HG02763 (cell line): ENCODE measurements around the gene DCAF5.

Experiments
- ATAC-seq: cut with Tn5 transposase; IDR thresholded peaks from one replicate; pipeline ENCODE4 v1.9.1; 2021; ENCODE audit warnings: mild to moderate bottlenecking, moderate library complexity; ENCODE audit not compliant: unreplicated experiment

DCAF5 gene

GRCh38 chr14:69149461-69150244, 3.3 kb downstream of the DCAF5 start:
- ATAC-seq = no peak

- no peak for ATAC-seq
These were observed 10.8 kb downstream of the DCAF5 start for GRCh38 chr14:69142101-69142500.

GRCh38 chr14:69141550-69141949, 11.4 kb downstream of the DCAF5 start:
- no peak for ATAC-seq

- ATAC-seq = no peak
These were observed 13.2 kb downstream of the DCAF5 start for GRCh38 chr14:69139743-69140142.

- ATAC-seq = no peak
These were observed 14.9 kb downstream of the DCAF5 start for GRCh38 chr14:69137843-69138535.

- ATAC-seq = no peak
These were observed 15.5 kb downstream of the DCAF5 start for GRCh38 chr14:69137416-69137815.

GRCh38 chr14:69135133-69135532, 17.8 kb downstream of the DCAF5 start:
- ATAC-seq = no peak

GRCh38 chr14:69133206-69134125, 19.5 kb downstream of the DCAF5 start:
- no peak for ATAC-seq

GRCh38 chr14:69132513-69133181, 20.3 kb downstream of the DCAF5 start:
- no peak for ATAC-seq

GRCh38 chr14:69131176-69131575, 21.7 kb downstream of the DCAF5 start:
- no peak for ATAC-seq

- ATAC-seq = no peak
These were observed 23.5 kb downstream of the DCAF5 start for GRCh38 chr14:69129264-69129880.

GRCh38 chr14:69118305-69118704, 34.6 kb downstream of the DCAF5 start:
- ATAC-seq = no peak

- no peak for ATAC-seq
These were observed 35.7 kb downstream of the DCAF5 start for GRCh38 chr14:69117020-69117767.

GRCh38 chr14:69115407-69116185, 37.3 kb downstream of the DCAF5 start:
- no peak for ATAC-seq

- ATAC-seq = no peak
These were observed 38.2 kb downstream of the DCAF5 start for GRCh38 chr14:69114763-69115162.

GRCh38 chr14:69108358-69108757, 44.6 kb downstream of the DCAF5 start:
- ATAC-seq = no peak

- no peak for ATAC-seq
These were observed 45.4 kb downstream of the DCAF5 start for GRCh38 chr14:69107407-69108003.

- ATAC-seq = no peak
These were observed 46.5 kb downstream of the DCAF5 start for GRCh38 chr14:69106451-69106850.
